Smooth muscle cell of the brain vasculature (primary cell): ENCODE data around the gene SLC34A1.
"Not testable (repeated sequence)": the region's sequence is repeated elsewhere in the genome, so short reads cannot be mapped to it uniquely, and the experiment has no call there.

Experiments
- DNase-seq: peaks from one replicate; pipeline ENCODE4 v3.0.0-alpha.2; 2012; ENCODE audit warnings: low read depth, low spot score

Gene SLC34A1

GRCh38 chr5:177409043-177409801 is 25.0 kb downstream of the SLC34A1 start, which contains the start of gene F12:
Gene F12 (minus strand): TSS chr5:177409564. CDS start chr5:177409527, 37 bp downstream.
- no peak for DNase-seq

- no peak for DNase-seq
Observed at GRCh38 chr5:177410575-177410974, 26.3 kb downstream of the SLC34A1 start.

GRCh38 chr5:177412603-177413233 is 28.5 kb downstream of the SLC34A1 start:
- no peak for DNase-seq

GRCh38 chr5:177414481-177414880 is 30.2 kb downstream of the SLC34A1 start:
- DNase-seq, result no peak

GRCh38 chr5:177417081-177417480 is 32.8 kb downstream of the SLC34A1 start:
- DNase-seq, result not testable (repeated sequence)

- DNase-seq, result no peak
Observed at GRCh38 chr5:177419046-177419445, 34.8 kb downstream of the SLC34A1 start.

GRCh38 chr5:177420472-177420871 is 36.2 kb downstream of the SLC34A1 start:
- DNase-seq, result not testable (repeated sequence)

- no peak for DNase-seq
Observed at GRCh38 chr5:177421062-177421798, 37.0 kb downstream of the SLC34A1 start.

GRCh38 chr5:177423671-177424070 is 39.4 kb downstream of the SLC34A1 start:
- DNase-seq, result no peak

GRCh38 chr5:177425196-177425800 is 41.1 kb downstream of the SLC34A1 start:
- DNase-seq, result no peak

GRCh38 chr5:177425801-177426565 is 41.7 kb downstream of the SLC34A1 start:
- DNase-seq, result peak; percentile 100

- DNase-seq, result no peak
Observed at GRCh38 chr5:177426566-177427210, 42.5 kb downstream of the SLC34A1 start, which contains the start of gene GRK6. Gene GRK6 (plus strand): TSS chr5:177426676. CDS start chr5:177426846, 170 bp downstream.

GRCh38 chr5:177427211-177427822 is 43.1 kb downstream of the SLC34A1 start:
- no peak for DNase-seq

- no peak for DNase-seq
Observed at GRCh38 chr5:177427919-177428573, 43.8 kb downstream of the SLC34A1 start.

- DNase-seq, result no peak
Observed at GRCh38 chr5:177428574-177429217, 44.5 kb downstream of the SLC34A1 start.

- no peak for DNase-seq
Observed at GRCh38 chr5:177429248-177430040, 45.2 kb downstream of the SLC34A1 start.

GRCh38 chr5:177430140-177430951 is 46.1 kb downstream of the SLC34A1 start:
- no peak for DNase-seq

GRCh38 chr5:177430972-177431316 is 46.7 kb downstream of the SLC34A1 start:
- no peak for DNase-seq
